Left lobe of liver (tissue), 2 donors: ENCODE data around the gene HS6ST3. TPM values are rescaled to one million over a fixed set of nuclear protein-coding genes. Genes with fewer than 3 reads are reported as not detected.
"Not testable (repeated sequence)": the region's sequence is repeated elsewhere in the genome, so short reads cannot be mapped to it uniquely, and the experiment has no call there.

Experiments
- ATAC-seq: fragments of 200-7000 bp; cut with Tn5 transposase; one replicate; pipeline ENCODE4 v1.9.1; 2020; ENCODE audit warnings: mild to moderate bottlenecking, moderate library complexity
- DNase-seq: peaks from one replicate; pipeline ENCODE4 v3.0.0-alpha.2; 2020; ENCODE audit warnings: low spot score
- total RNA-seq: library from RNA; stranded (reverse); gene quantifications from one replicate; pipeline ENCODE4 v1.2.1, GENCODE V29; 2021
- donor health status: DM: no; HTN: no; CAD: no; lungs with moderate emphysema.
- donor health status: DM: no; HTN: yes; CAD: no.

HS6ST3 gene
- total RNA-seq, 1 donor from 2014 or later = not detected

- not testable (repeated sequence) for ATAC-seq, DNase-seq
Observed at GRCh38 chr13:96778302-96778701, 688.4 kb downstream of the HS6ST3 start.

DNA sequence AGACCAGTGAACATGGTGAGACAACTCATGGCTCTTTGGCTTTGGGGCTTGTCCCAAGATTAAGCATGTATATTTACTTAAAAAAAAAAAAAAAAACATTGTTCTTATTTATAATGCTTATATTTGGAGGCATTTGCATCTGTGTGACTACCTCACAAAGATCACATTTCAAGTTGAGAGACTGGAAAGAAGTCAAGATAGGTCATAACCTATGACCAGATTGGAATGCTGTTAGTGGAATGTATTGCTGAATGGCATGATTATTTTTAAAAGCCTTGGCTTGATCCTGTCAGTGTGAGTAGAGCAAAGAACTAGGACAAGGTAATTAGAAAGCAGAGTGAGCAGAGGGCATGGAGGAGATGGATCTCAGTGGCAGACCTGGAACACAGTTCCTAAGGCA lies 689.8 kb downstream of the HS6ST3 start:
- ATAC-seq = no peak

DNA sequence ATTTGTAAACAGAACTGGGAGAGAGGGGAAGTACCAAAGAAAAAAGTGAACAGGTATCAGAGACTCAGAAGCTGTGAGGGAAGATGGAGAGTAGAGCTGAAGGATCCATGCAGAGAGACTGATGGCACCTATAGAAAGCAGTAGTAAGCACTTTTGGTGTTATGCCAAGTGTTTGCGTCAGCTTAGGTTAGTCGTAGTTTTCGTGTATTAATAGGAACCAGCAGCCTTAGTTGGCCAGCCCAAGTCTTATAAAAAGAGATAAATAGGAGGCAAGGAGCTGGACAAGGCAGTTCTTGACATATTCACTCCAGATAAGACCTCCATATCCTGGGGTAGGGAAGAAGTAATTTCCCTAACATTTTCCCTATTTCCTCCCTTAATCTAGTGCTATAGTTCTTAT lies 690.2 kb downstream of the HS6ST3 start:
- no peak for ATAC-seq
- DNase-seq = no peak

More for the DNA sequence above, 689.8 kb downstream of the HS6ST3 start:
- DNase-seq = no peak

GRCh38 chr13:96781141-96781540 lies 691.2 kb downstream of the HS6ST3 start:
- ATAC-seq = no peak
- DNase-seq = no peak

- ATAC-seq (no peak), DNase-seq (no peak)
Observed at GRCh38 chr13:96782186-96782585, 692.3 kb downstream of the HS6ST3 start.

- DNase-seq = no peak
- no peak for ATAC-seq
Observed at GRCh38 chr13:96783057-96783456, 693.1 kb downstream of the HS6ST3 start.

DNA sequence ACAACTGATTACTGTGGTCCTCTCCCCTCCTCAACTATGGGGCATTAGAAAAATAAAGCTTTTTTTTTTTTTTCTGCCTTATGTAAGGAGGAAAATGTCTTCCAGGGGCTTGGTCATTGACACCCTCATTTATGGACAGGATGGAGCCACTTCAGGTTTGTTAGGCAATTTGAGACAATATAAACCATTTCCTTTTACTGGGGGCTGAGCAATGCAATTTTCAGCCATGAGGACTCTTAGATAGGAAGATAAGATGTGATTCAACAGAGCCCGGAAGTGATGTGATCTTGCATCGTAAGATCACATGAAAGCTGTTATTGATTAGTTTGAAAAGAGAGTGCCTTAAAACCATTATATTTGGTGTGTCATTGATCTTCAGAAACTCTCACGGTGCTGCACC lies 693.6 kb downstream of the HS6ST3 start:
- no peak for DNase-seq
- no peak for ATAC-seq

DNA sequence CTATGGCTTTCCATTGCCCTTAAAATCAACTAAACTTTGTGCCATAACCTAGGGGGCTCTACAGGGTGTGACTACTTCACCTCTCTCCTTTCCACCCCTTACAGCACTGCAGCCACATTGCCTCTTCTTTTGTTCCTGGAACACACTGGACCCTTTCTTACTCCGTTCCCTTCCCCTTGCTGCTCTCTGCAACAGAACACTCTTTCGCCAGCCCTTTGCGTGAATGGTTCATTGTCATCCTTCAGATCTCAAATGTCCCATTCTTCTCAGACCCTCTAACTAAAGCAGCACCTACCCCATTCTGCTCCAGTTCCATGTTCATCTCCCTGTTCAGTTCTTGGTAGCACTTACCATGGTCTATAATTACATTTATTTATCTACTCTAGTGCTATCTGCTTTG lies 696.1 kb downstream of the HS6ST3 start:
- no peak for ATAC-seq

DNA sequence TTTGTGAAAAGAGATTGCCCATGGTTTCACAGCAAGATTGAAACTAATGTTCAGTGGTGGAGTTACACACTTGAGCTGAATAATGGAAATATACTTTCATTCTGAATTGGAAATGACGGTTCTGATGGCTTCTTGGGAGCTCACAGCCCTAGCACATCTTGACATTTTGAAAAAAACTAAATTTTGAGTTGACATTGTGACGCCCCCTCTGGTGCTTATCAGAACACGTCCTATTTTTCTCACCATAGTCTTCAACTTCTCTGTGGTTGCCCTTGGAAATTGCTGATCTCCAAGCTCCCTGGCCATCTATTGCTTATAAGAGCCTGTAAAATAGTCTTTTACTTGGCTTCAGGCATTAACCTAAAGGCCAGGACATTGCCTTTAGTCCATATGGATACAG lies 702.3 kb downstream of the HS6ST3 start:
- no peak for DNase-seq
- ATAC-seq = no peak

More for the DNA sequence above, 696.1 kb downstream of the HS6ST3 start:
- no peak for DNase-seq

GRCh38 chr13:96792736-96793403 lies 703.0 kb downstream of the HS6ST3 start:
- ATAC-seq (no peak), DNase-seq (no peak)

GRCh38 chr13:96793404-96793755 lies 703.5 kb downstream of the HS6ST3 start:
- ATAC-seq (no peak), DNase-seq (no peak)

DNA sequence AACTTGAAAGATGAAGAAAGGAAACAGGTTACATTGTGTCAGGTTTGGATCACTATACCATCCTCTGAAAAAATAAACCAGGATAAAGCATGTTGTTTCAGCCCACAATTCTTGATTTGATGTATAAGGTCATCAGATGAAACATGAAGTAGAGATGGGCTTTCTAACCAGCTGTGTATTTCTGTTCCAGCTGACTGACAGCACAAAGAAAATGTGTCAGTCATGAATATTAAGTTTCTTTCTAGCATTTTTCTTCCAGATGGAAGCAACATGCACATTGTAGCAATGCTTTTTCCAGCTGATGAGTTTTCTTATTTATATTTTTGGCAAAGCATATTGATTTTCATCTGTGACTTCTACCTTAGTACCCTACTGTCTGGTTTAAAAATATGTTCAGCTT lies 704.8 kb downstream of the HS6ST3 start:
- DNase-seq (no peak), ATAC-seq (no peak)

DNA sequence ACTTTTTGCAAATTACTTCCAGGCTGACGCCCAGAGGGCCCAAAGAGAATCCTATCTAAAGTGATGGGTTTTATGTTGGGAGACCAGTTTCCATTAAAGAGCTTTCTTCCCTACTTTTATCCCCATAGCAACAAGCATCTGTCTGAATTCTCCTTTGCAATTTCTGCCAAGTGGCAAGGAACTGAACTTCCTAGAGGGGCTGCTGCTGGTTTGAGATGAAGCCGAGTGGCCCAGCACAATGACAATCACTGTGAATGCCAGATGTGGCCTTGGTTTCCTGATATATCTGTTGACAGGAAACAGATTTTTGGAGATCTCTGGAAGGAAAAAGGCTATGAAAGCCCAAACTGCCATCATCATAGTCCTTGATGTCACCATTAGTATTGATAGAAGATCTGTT lies 705.8 kb downstream of the HS6ST3 start:
- DNase-seq (no peak), ATAC-seq (no peak)

DNA sequence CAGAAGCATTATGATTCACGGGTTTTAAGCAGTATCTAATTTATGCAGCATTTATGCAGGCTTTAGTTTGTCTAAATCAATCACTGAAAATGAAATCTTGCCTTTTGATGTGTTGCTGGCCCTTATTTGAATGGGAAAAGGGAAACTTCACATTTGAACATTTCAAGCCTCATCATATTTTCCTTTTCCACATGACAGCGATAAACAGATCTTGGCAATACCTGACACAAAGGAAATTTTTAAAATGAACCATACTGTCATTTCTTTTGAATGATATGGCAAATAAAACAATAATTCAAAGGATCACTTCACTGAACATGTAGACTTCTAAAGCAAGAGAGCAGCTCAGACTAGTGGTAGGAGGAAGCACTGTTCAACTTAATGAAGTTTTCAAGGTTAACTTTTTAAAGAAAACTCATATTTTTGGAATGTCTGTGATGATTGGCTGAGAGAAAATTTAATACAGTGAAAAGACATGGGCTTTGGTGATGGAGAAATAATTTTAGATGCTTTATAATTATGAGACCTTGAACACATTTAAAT lies 706.3 kb downstream of the HS6ST3 start:
- ATAC-seq (no peak), DNase-seq (no peak)

DNA sequence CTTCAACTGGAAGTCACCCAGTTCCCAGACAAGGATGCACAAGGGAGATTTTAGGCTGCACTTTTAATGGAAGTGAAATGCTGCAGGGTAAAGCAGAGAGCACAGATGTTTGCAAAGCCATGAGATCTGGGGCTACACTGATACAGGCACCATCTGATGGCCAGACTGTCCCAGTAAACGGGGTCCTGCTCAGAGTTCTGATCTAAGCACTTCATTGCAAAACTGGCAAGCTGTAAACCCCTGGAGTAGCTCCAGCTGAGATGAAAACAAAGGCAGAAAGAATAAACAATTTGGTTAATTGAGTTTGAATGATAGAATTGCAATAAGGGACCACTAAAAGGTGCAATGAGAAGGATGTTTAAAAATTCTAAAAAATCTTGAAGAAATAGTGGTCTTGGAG lies 707.2 kb downstream of the HS6ST3 start:
- no peak for ATAC-seq
- DNase-seq = no peak

- no peak for ATAC-seq
Observed at GRCh38 chr13:96803456-96804100, 713.7 kb downstream of the HS6ST3 start.

DNA sequence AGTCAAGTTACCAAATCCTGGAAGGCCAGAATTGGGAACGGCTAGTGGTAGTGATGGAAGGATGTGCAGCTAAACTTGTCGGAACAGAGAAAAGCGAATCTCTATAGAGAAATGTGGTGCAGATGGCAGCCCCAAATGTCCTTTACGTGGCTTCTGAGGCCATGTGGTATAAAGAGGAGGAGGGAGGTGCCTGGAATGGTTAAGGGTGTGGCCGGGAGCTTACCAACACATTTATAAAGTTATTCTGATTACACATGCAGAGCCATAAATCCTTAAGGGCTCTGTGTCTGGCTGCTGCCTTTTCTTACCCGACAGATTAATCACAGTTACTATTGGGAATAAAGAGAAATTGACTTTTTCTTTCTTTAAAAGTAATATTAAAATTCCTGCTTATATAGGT lies 714.3 kb downstream of the HS6ST3 start:
- ATAC-seq (no peak), DNase-seq (no peak)

More at GRCh38 chr13:96803456-96804100, 713.7 kb downstream of the HS6ST3 start:
- no peak for DNase-seq

DNA sequence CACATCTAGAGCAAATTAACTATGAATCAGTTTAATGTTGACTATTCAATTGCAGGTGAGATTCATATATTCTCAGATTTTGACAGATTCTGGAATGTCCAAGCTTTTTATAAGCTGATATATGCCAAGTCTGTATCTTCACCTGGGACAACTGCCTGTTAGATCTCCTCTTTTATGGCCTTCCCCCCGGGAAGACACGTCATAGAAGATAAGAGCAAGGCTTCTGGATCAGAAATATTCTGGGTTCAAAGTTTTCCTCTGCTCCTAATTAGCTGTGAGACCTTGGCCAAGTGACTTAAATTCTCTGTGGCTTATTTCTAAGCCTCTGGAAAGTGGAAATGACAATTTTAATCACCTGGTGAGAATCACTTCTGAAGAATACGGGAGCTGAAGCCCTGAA lies 716.8 kb downstream of the HS6ST3 start:
- ATAC-seq = no peak
- DNase-seq = no peak

- ATAC-seq = no peak
Observed at GRCh38 chr13:96809366-96810096, 719.6 kb downstream of the HS6ST3 start.

GRCh38 chr13:96810104-96810503 lies 720.2 kb downstream of the HS6ST3 start:
- DNase-seq (no peak), ATAC-seq (no peak)

More at GRCh38 chr13:96809366-96810096, 719.6 kb downstream of the HS6ST3 start:
- DNase-seq = no peak

DNA sequence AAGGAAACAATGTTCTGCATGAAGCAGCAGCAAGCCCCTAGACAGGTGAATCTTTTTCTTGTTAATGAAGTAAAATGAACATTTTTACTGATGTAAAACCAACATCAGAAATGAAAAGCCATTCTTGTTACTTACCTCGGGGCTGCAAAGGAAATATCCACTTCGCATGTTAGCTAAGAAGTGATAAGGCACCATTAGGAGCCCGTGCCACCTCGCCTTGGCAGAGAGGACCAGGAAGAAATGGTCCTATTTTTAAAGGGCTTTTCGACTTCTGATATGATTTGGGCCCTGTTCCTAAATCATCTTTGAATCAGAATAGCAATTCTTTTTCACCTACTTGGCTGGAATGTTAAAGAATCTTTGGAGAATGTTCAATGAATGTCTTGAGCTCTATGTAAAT lies 721.1 kb downstream of the HS6ST3 start:
- DNase-seq = no peak
- ATAC-seq = no peak

GRCh38 chr13:96816261-96816660 lies 726.4 kb downstream of the HS6ST3 start:
- DNase-seq = no peak
- no peak for ATAC-seq
